Pons (tissue), 1 donor: ENCODE measurements around the gene NTHL1.

Experiments used
- DNase-seq: peaks from one replicate; pipeline ENCODE4 v3.0.0-alpha.2; 2016; ENCODE audit warnings: low spot score

The NTHL1 gene

DNA sequence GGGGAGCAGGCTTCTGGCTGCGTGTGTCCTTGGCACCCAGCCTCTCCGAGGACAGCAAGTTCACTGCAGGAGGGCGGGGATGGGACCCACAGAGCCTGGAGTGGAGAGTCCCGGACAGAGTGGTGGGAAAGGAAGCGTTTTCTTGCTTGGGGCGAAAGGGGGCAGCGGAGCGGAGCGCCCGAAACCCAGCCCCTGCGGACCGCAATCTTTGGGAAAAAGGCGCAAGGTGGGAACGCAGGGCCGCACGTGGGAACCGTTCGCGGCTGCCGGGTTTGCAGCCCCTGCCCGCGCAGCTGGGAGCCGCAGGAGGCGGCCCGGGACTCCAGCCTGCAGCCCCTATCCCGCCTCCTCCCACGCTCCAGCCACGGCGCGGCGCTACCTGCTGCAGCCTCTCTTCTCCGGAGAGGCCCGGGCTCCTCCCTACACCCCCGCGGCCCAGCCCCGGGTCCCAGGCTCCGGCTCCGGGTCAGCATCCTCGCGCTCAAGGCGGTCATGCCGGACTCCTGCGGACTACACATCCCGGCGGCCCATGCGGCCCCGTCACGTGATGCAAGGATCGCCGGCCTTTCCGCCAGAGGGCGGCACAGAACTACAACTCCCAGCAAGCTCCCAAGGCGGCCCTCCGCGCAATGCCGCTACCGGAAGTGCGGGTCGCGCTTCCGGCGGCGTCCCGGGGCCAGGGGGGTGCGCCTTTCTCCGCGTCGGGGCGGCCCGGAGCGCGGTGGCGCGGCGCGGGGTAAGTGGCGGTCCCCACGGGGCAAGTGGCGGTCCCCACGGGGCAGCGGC is at the start of gene NTHL1, which contains the start of gene TSC2:
NTHL1 (minus strand) TSS at position 505 of the 786 bp plus-strand sequence; CDS start at position 494, 11 bp downstream.
TSC2 (plus strand) TSS at position 656 of the 786 bp plus-strand sequence. CDS start 631 bp downstream, outside the sequence.
- peak; percentile 93 for DNase-seq

DNA sequence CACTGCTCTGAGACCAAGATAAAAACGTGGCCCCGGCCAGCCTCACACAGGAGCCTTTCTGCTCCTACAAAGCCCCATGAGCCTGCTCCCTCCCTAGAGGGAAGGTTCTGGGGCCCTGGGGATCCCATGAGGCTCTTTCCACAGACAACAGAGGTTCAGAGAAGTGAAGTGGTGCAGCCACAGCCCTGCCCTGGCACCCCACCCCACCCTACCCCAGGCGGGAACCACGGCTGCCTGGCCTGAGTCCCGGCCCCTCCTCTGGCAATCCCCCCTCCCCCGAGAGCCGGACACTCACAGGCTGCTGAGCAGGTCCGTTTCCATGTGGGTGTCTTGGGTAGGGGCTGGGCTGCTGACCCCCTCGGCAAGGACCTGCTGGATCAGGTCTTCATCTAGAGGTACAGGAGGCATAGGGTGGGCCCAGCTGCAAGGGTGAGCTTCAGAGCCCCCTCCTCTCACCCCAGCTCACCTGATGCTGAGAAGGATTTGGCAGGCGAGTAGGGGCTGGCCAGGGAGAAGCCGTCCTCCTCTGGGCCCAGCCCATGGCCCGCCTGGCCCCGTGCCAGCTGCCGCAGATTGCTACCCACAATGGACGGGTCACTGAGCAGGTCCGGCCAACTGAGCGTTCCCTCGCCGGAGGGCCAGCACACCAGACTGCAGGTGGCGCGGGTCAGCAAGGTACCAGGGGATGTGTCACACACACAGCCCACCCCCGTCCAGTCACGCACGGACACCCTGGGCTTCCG is 49.4 kb upstream of the NTHL1 start:
- DNase-seq, result no peak

DNA sequence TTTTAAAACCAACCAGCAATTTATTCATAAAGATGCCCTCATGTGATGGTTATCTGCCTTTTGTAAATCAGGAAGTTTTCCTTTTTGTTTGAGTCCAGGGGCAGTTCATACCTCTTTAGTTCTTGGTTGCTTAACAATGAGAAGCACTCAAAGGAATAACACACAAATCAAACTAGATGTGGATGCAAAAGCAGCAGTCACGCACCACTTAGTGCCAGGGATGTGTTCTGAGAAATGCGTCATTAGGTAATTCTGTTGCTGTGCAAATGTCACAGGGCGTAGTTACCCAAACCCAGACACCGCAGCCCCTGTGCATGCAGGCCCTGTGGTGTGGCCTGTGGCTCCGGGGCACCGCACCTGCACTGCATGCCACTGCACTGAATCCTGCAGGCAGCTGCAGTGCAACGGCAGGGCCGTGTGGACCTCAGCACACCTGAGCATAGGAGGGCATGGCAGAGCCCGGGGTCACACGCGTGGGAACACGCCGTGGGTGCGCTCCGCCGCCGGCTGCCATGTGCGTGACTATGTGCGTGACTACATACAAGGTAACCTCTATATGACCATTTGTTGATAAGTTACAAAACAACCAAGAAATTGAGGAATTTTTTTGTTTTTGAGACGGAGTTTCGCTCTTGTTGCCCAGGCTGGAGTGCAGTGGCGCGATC is 48.4 kb upstream of the NTHL1 start:
- DNase-seq, result no peak

DNA sequence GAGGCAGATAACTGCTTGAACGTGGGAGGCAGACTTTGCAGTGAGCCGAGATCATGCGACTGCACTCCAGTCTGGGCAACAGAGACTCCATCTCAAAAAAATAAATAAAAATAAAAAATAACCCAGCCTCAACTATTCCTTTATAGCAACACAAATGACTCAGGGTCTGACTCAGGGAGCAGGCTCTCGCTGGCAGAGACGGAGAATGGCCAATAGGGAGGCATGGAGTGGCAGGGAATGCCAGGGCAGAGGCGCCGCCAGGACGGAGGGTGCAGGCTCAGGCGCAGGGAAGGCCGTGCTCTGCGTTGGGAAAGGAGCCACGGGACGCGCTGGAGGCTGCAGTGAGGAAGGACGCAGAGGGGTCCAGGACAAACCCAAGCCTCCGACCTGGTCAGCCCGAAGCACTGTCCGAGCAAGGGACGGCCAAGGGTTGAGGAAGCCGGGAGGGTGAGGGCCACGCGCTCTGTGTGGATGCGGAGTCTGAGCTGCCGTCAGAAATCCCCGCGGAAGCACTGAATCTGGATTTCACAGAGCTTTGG is 47.8 kb upstream of the NTHL1 start:
- no peak for DNase-seq

DNA sequence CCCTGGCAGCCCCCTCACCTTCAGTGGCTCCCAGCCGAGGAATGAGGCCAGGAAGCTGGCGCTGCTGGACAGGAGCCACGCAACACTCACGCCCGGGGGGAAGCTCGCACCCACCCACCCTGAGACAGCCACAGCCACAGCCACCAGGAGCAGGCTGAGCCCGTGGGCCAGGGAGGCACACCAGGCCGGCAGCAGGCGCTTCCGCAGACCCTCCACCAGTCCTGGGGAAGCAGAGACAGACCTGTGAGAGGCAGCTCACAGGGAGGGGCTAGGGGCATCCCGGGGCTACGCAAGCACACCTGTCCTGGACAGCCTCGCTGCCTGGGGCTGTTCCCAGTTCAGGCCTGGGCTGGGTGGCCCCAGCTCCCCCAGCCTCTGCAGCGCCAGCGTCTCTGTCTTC is 46.2 kb upstream of the NTHL1 start:
- DNase-seq, result no peak

DNA sequence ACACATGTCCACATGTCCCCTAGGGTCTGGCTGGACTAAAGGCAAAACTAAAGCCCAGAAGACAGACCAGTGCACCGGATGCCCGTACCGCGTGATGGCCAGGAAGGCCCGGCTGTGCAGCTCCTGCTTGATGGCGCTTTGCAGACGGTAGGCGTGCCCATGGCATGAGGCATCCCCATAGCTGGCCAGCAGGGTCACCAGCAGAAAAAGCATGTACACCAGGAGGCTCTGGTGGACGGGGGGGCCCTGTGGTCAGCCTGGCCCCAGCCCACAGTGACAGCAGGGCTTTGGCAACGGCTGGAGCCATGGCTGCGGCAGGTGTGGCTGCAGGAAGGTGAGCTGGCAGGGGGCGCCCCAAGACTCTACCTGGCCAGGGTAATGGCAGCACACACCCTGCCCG is 45.2 kb upstream of the NTHL1 start:
- DNase-seq, result no peak

DNA sequence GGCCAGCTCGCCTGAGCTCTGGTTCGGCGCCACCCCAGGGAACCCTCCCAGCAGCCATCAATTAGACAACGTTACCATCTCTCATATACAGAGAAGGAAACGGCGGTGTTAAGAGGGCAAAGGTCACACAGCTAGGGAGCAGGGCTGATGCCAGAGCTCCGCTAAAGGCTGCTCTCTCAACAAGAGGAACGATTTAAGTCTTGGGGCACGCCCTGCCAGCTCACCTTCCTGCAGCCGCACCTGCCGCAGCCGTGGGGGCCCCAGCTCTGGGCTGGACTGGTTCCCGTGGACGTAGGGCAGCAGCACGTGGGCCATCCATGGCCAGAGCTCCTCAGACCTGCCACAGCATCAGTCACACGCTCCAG is 44.6 kb upstream of the NTHL1 start:
- no peak for DNase-seq

DNA sequence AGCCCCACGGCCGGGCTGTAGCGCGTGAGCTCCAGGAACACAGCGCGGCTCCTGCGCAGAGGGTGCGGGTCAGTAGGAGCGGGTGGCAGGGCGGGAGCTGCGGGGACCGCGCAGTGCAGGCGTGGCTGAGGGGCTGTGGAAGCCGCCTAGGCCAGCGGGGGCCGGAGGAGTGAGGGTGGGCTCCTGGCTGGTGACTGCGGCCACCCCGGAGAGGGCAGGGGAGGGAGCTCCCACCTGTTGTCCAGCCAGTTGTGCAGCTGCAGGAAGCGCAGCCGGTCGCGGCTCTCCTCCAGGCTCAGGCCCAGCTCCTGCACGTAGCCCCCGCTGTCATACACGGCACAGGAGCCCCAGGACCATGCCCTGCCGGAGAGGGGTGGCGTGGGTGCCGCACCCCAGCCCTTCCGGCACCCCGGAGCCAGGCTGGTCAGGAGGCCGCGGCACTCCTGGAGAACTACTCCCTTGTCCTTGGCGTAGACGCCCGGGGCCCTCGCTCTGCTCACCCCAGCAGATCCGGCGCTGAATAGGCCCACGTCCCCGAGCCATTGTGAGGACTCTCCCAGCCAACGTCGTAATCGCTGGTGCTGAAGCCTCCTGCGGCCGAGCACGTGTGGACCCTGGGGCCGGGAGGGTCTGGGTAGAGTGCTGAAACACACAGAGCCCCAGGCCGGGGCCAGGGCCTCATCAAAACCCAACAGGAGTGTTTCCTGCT is 44.1 kb upstream of the NTHL1 start:
- DNase-seq, result no peak

DNA sequence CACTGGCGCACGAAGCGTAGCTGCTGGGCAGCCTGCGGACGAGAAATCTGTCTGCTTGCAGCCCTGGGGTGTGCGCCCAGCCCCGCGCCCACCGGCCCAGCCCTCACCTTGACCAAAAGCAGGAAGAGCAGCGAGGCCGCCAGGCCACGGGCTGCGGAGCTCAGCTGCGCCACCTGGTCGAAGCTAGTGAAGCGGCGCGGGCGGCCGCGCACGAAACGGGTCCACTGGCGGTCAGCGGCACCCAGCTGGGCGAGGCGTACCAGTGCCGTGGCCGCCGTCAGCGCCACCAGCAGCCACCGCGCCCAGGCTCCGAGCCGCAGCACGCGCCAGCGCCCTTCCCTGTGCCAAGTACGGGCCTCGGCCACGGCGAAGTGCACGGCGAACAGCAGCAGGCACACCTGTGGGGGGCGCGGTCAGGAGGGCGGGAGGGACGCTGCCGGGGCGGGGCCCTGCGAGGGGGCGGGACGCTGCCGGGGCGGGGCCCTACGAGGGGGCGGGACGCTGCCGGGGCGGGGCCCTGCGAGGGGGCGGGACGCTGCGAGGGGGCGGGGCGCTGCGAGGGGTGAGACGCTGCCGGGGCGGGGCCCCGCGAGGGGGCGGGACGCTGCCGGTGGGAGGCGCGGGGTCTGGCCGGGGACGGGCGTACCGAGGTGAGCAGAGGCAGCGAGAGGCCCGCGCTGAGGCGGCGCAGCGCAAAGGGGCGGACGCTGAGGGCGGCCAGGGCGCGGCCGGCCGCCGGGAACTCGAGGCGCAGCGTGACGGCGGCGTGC is 43.3 kb upstream of the NTHL1 start:
- no peak for DNase-seq

DNA sequence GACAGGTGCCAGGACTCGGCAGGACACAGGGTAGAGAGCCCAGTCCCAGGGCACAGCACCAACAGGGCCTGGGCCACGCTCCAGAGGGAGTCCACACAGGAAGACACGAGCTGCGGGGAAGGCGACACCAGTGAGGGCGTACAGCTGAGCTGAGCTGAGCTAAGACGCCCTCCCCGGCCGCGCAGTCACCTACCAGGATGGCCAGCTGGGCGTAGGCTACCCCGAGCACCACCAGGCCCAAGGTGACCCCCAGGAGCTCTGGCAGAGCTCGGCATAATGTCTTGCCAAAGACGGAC is 42.8 kb upstream of the NTHL1 start:
- DNase-seq, result no peak

DNA sequence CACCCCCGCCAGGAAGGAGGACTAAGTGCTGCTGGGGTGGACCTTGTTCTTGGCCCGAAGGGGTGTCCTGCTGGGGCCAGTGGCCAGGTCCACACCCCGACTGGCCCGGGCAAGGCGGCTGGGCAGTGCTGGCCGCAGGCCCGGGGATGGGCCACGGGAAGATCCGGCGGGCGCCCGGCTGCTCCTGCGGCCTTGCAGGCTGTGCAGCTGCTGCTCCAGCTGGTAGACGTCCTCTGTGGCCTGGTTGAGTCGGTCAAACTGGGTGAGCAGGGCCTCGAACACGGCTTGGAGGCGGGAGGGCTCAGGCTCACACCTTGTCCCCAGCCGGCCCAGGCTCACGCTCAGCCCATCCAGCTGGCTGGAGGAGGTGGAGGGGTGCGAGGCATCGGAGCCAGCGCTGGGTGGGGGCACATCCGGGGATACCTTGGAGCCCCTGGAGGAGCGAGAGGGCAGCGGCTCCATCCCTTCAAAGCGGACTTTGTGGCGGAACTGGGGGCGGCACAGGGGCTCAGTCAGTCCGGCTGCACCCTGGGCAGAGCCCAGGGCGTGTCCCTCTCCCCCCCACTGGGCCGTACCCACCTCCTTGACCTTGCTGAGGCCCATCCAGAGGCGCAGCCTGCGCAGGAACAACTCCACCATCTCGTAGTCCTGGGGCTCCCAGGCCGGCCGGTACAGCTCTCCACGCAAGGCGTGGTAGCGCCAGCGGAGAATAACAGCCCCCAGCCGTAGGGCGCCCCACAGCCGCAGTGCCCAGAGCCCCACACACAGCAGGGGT is 42.3 kb upstream of the NTHL1 start:
- DNase-seq, result no peak

DNA sequence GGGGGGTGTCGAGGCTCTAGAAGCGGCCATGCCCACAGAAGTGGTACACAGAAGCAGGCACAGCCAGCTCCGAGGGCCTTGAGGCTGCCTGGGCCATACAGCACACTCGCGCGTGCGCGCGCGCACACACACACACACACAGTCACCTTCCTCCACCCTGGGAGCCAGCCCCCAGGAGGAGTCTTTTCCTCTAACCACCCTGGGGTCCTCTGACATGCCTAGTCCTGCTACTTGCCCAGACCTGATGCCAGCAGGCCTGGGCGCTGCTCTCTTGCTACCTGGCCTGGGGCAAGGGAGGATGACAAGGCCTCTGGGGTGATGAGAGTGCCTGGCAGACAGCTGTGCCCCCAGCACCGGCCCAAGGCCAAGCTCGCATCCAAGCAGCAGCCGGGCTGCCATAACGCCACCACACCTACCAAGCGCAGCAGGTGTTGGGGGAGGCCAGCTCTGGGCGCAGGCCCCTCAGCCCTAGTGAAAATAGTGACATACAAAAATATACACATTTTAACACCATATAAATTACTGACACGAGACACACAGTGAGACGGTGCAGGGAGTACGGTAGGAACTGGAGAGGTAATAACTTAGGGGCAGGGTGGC is 41.2 kb upstream of the NTHL1 start:
- no peak for DNase-seq

DNA sequence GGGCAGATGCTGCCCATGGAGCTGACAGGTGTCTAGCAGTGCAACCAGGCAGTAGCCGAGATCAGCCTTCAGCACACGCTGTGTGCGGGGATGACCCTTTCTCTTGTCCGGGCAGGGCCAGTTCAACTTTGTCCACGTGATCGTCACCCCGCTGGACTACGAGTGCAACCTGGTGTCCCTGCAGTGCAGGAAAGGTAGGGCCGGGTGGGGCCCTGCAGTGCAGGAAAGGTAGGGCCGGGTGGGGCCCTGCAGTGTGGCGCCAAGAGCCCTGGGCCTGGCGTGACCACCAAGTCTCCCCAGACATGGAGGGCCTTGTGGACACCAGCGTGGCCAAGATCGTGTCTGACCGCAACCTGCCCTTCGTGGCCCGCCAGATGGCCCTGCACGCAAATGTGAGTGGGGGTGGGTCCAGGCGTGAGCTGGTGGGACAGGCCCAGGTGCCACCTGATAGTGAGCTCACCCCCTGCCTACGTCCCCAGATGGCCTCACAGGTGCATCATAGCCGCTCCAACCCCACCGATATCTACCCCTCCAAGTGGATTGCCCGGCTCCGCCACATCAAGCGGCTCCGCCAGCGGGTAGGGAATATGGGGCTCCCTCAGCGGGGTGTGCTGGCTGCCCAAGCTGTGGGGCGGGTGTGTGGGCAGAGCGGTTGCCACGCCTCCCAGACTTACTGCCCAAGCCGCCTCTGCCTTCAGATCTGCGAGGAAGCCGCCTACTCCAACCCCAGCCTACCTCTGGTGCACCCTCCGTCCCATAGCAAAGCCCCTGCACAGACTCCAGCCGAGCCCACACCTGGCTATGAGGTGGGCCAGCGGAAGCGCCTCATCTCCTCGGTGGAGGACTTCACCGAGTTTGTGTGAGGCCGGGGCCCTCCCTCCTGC is 40.4 kb upstream of the NTHL1 start:
- no peak for DNase-seq

DNA sequence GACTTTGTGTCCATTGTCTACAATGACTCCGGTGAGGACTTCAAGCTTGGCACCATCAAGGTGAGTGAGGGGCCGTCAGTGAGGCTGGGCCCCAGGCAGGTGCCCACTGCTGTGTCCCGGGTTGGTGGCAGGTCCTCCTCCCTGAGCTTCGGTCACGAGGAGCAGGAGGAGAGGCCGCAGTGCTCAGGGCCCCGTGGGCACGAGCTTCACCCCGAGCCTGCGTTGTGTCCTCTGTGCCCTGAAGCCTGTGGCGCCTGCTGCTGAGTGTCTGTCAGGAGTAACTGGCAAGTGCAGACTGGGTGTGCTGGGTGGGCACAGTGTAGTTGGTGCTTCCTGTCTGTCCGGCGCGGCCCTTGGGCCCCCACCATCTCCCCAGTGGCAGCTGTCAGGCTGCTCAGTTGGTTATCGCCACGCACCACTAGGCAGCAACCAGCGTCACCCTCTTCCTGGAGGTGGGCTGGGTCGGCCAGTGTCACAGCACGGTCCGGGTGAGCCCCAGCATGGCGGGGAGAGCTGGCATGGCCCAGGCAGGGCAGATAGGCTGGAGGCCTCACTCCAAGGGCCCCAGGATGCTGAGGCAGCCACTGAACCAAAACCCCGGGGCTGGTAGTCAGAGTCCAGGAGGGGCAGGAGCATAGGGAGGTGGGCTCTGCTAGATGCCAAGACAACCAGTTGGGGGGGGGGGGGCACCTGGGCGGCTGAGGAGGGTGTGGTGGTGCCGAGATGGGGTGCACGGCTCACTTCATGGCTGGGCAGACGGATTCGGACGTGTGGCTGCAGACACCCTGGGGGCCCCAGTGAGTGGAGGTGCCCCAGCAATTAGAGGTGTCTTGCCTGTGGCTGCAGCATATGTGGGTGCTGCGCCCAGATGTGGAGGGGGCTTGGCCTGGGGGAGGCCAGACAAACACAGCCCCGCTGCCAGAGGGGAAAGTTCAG is 39.4 kb upstream of the NTHL1 start:
- DNase-seq, result no peak

DNA sequence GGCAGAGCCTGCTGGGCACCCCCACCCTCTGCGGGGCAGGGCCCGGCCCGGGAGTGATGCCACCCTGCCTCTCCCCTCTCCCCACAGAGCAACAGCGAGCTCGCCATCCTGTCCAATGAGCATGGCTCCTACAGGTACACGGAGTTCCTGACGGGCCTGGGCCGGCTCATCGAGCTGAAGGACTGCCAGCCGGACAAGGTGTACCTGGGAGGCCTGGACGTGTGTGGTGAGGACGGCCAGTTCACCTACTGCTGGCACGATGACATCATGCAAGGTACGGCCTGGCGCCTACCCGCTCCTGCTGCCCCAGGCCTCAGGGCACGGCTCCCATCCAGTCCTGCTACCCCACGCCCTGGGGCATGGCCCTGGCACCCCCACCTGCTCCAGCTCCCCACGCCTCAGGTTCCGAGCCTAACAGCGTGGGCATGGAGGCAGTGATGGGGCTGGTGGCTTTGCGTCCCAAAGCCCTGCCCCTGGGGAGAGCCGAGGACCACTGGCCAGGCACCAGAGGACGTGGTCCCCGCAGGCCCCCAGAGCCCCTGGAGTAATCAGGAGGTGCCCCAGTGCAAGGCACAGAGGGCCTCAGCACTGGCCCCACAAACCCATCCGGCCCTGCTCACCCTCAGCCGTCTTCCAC is 38.6 kb upstream of the NTHL1 start:
- DNase-seq, result no peak

DNA sequence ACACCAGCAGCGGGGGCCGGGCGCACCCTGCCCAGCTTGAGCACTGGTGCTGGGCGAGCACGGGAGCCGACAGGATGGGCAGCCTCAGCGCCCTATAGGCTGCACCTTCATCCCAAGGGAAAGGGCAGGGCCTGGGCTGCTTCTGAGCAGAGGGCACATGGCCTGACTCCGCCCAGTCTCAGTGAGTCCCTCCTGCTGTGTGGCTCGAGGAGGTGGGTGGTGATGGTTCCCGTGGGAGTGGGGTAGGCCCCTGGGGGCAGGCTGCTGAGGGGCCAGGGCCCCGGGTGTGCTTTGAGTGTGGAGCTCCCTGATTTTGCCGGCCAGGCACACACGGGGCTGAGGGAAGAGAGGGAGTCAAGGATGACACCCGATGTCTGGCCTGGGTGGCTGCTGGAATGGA is 38.0 kb upstream of the NTHL1 start:
- DNase-seq, result no peak

DNA sequence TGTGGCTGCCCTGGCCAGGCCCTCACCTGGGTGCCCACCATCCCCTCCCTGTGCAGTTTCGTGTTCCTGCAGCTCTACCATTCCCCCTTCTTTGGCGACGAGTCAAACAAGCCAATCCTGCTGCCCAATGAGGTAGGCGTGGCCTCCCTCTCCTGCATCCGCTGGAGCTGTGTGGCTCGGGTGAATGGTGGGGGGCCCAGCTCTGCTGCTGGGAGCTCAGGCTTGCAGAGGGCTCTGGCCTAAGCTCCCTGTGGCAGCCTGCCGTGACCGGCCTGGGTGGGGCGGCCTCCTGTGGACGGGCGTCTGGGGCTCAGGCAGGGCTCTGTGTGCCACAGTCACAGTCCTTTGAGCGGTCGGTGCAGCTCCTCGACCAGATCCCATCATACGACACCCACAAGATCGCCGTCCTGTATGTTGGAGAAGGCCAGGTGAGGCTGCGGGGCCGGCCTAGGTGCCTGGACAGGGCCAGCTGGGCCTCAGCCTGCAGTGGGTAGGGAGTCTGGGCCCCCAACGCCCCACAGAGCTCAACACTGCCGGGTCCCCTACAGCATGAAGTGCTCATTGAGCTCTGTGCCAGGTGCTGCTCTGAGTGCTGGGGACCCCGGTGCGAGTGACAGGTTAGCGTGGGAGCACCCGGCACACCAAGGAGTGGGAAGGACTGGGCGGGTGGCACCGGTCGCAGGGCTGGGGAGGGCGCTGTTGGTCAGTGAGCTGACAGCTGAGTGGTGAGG is 37.4 kb upstream of the NTHL1 start:
- DNase-seq, result no peak
